Aorta (tissue), 5 donors: ENCODE measurements around the gene NUP133. TPM values are rescaled to one million over a fixed set of nuclear protein-coding genes. Genes with fewer than 3 reads are reported as not detected.
"Not testable (repeated sequence)": the region's sequence is repeated elsewhere in the genome, so short reads cannot be mapped to it uniquely, and the experiment has no call there.

Experiments
- ATAC-seq: fragments of 200-7000 bp; cut with Tn5 transposase; one replicate; pipeline ENCODE4 v1.9.1; 2022; ENCODE audit warnings: moderate library complexity; ENCODE audit not compliant: low FRiP score
- DNase-seq, 2 donors: peaks; one replicate each; pipeline ENCODE4 v3.0.0-alpha.2; 2020
- H3K27ac ChIP-seq, 2 donors: one replicate each; pipeline ENCODE4 v1.5.1; 2013; ENCODE audit warnings: low read length in 2 of 2, mild to moderate bottlenecking in 2 of 2, moderate library complexity in 2 of 2, control low read depth in 1 of 2, inconsistent platforms in 1 of 2, low read depth in 1 of 2
- H3K27me3 ChIP-seq, 2 donors: one replicate each; pipeline ENCODE4 v1.6.1; 2013; ENCODE audit warnings: control low read depth in 1 of 2, low read length in 1 of 2, mild to moderate bottlenecking in 1 of 2, moderate library complexity in 1 of 2; ENCODE audit not compliant: insufficient read depth in 2 of 2, control insufficient read depth in 1 of 2
- H3K36me3 ChIP-seq, 2 donors: one replicate each; pipeline ENCODE4 v1.6.1; 2013; ENCODE audit warnings: control low read depth in 1 of 2, low read length in 1 of 2, mild to moderate bottlenecking in 1 of 2; ENCODE audit not compliant: insufficient read depth in 2 of 2, control insufficient read depth in 1 of 2
- H3K4me1 ChIP-seq, 2 donors: one replicate each; pipeline ENCODE4 v1.6.1; 2013; ENCODE audit warnings: low read length in 2 of 2, control low read depth in 1 of 2, mild to moderate bottlenecking in 1 of 2, moderate library complexity in 1 of 2; ENCODE audit not compliant: insufficient read depth in 2 of 2, control insufficient read depth in 1 of 2
- H3K4me3 ChIP-seq, 2 donors: one replicate each; pipeline ENCODE4 v1.5.1; 2013; ENCODE audit warnings: low read length in 2 of 2, control low read depth in 1 of 2, mild to moderate bottlenecking in 1 of 2
- H3K9me3 ChIP-seq: one replicate; pipeline ENCODE4 v1.6.1; 2013; ENCODE audit warnings: mild to moderate bottlenecking, low read length; ENCODE audit not compliant: control insufficient read depth
- WGBS, 2 donors: extraction: QIAGEN DNeasy Blood & Tissue Kit; methylation state at CpG; one replicate each; pipeline ENCODE4 v1.1.7; 2013; 5-methylcytosine and 5-hydroxymethylcytosine counted together
- intact Hi-C, 2 donors: fragments of 100-400 bp; cut with DNase I; formaldehyde crosslinking; loops; one replicate each; pipeline versions ENCODE4 v1.14.2 to v1.15.0; 2022
- polyA plus RNA-seq, 2 donors: library from polyadenylated mRNA; stranded (reverse); fragments of 200-250 nt; gene quantifications; one replicate each; pipeline ENCODE4 v1.2.3, GENCODE V29; 2013
- total RNA-seq, 2 donors: library from RNA; stranded (reverse); fragmentation: NEBNext Ultra II Directional; extraction: Animal tissue kit (Norgen Biotek cat#: 25700); gene quantifications; one replicate each; pipeline ENCODE4 v1.2.1, GENCODE V29; 2021
- donor health status: healthy with polysubstance abuse.
- donor health status: Bipolar disorder and iron deficiency.
- donor health status: DM: no; HTN: no; CAD: no.
- donor health status: DM: no; HTN: no; CAD: no.
- donor health status: DM: yes; HTN: yes; CAD: no.

Gene NUP133
- total and polyA plus RNA-seq, 4 donors = 5.1 to 37.3 (median 24.0) TPM

DNA sequence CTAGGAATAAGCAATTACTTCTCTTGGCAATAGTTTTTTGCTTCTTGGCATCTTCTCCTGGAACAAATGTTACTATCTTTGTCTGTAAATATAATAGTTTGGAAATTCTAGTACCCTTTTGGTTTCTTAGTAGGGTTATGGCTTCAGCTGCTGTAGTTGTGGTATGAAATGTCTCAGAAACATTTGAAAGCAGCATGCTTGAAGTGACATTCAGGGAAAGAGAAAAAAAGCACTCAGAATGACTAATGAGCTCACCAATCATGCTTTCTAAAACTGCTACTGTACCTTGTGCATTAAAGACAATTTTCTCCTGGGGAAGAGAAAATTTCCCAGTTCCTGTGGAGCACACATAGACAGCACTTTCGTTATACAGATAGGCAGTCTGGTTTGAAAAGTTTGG, 21.0 kb downstream of the NUP133 start:
- ATAC-seq = no peak
- WGBS, 2 donors = 94 to 100% methylated on average over 1 of the region's 1 CpG
- Histone ChIP-seq H3K36me3 (peaks cover 0 to 7% of the 10 kb centered on the region in 2 donors), H3K4me3 (no peak overlapping the region), H3K9me3 (no peaks in the 10 kb centered on the region), H3K27ac (no peak overlapping the region), H3K27me3 (no peaks in the 10 kb centered on the region), H3K4me1 (no peaks in the 10 kb centered on the region)
- no peak for DNase-seq
- intact Hi-C loops = no loop called here

DNA sequence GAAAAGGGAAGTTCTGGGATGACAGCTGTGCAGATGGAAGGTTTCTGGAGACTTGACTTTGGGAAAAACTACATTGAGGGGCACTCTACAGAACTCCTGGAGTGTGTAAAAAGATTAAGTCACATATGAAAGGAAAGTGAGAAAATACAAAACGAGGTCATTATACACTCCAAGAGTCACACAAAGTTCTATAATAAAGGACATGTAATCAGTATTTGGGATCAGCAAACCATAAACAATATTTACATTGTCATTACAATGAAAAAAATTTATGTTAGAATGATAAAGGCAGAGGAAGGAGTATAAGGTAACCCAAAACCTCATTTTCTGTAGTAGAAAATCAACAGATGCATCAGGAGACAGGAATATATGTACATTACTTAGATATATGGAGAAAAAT, 22.8 kb downstream of the NUP133 start:
- peaks cover 0 to 12% of the 10 kb centered on the region in 2 donors for H3K36me3 ChIP-seq
- intact Hi-C loops = no loop called here
- H3K9me3 ChIP-seq = no peaks in the 10 kb centered on the region
- WGBS, 2 donors = 91 to 96% methylated on average over 1 of the region's 1 CpG
- no peak overlapping the region for H3K27ac ChIP-seq
- DNase-seq = no peak
- H3K4me3 ChIP-seq = no peak overlapping the region
- no peaks in the 10 kb centered on the region for H3K27me3 ChIP-seq
- ATAC-seq = no peak
- H3K4me1 ChIP-seq = no peaks in the 10 kb centered on the region

DNA sequence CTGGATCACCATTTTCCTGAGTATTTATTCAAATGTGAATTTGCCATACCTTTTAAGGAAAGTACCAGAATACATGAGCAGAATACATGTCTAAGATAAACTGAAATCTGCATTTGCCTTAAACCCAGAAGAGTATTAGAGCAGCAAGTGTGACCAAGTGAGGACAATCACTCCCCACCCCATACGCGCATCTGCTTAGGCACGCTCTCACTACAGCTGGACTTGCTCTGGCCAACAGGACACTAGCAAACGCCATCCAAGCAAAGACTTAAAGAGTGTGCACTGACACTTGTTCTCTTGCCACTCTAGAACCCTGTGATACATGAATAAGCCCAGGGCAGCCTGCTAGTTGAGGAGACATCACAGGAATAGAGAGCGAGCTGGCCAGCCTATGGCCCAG, 25.6 kb downstream of the NUP133 start:
- Histone ChIP-seq H3K36me3 (peaks cover 7 to 17% of the 10 kb centered on the region in 2 donors), H3K27ac (no peak overlapping the region), H3K4me1 (no peaks in the 10 kb centered on the region), H3K4me3 (no peak overlapping the region), H3K27me3 (no peaks in the 10 kb centered on the region), H3K9me3 (no peaks in the 10 kb centered on the region)
- ATAC-seq (no peak), DNase-seq (no peak)
- 89% methylated on average over 5 of the region's 5 CpGs for whole genome bisulfite sequencing, 2 donors
- intact Hi-C loops = loop anchor here in 1 of 2 donors (1.0 kb wide), 1 partner anchor 224 kb away; no protein-coding TSS in a partner anchor

DNA sequence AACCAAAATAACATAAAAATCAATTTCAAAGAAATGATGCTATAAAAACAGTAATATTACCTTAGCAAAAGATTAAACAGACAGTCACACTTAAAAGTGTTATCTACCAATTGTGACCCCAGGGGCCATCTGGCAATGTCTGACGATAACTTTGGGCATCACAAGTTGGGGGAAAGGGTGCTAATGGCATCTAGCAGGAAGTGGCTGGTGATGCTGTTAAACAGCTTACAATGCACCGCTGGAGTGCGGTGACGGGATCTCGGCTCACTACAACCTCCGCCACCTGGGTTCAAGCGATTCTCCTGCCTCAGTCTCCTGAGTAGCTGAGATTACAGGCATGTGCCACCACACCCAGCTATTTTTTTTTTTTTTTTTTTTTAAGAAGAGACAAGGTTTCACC, 27.6 kb downstream of the NUP133 start:
- intact Hi-C loops = loop anchor here in 1 of 2 donors (2.0 kb wide), 1 partner anchor 222 kb away; no protein-coding TSS in a partner anchor
- WGBS, 2 donors = 93 to 95% methylated on average over 7 of the region's 7 CpGs
- Histone ChIP-seq H3K27ac (no peak overlapping the region), H3K4me1 (no peaks in the 10 kb centered on the region), H3K36me3 (peaks cover 8 to 17% of the 10 kb centered on the region in 2 donors), H3K27me3 (no peaks in the 10 kb centered on the region), H3K4me3 (no peak overlapping the region), H3K9me3 (no peaks in the 10 kb centered on the region)
- DNase-seq (no peak), ATAC-seq (no peak)

DNA sequence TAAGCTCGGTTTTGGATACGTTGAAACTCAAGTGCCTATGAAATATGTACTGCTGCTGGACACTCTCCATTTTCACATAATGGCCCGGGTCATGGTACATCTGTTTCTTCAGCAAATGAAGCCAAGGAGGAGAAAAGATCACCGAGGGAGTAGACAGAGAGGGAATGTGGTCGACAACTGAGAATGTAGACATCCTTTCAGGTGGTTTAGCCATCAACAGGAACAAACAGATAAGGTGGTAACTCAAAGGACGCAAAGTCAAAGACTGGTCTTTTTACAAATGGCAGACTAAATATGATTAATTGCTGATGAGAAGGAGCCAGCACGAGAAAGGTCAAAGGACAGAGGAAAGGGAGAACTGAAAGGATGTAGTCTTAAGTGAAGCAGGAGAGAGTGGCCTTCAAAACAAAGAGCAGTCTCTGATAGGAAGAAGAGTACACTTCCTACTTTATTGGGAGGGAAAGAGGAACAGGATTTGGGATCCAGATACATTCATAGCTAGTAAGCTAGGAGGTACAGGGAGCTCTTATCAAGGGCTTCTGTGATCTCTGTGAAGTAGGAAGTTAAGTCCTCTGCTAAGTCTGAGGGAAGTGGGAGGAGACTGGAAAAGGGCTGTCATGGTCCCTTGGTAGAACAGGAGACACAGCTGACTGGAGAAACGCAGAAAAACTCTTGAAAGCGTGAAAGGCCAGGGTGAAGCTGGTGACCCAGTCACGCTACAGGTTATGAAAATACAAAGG, 28.3 kb downstream of the NUP133 start:
- no peak overlapping the region for H3K4me3 ChIP-seq
- H3K4me1 ChIP-seq = no peaks in the 10 kb centered on the region
- ATAC-seq (no peak), DNase-seq (no peak)
- H3K36me3 ChIP-seq = peaks cover 13 to 19% of the 10 kb centered on the region in 2 donors
- intact Hi-C loops = loop anchor here in 1 of 2 donors (2.0 kb wide), 1 partner anchor 221 kb away; no protein-coding TSS in a partner anchor
- 70 to 73% methylated on average over 10 of the region's 10 CpGs for WGBS, 2 donors
- H3K27me3 ChIP-seq = no peaks in the 10 kb centered on the region
- H3K9me3 ChIP-seq = no peaks in the 10 kb centered on the region
- H3K27ac ChIP-seq = no peak overlapping the region

DNA sequence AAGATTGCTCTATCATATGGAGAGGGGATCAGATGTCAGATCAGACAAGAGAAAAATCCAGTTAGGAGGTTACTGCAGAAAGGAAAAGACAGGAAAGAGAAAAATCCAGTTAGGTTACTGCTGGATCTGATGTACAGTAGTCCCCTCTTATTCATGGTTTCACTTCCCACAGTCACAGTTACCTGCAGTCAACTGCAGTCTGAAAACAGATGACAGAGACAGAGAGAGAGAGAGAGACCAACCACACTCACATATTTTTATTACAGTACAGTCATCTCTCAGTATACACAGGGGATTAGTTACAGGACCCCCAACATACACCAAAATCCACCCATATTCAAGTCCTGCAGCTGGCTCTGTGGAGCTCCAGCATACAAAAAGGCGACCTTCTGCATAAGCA, 29.3 kb downstream of the NUP133 start:
- WGBS, 2 donors = 87 to 91% methylated on average over 1 of the region's 1 CpG
- no peaks in the 10 kb centered on the region for H3K27me3 ChIP-seq
- H3K9me3 ChIP-seq = no peaks in the 10 kb centered on the region
- no peak overlapping the region for H3K4me3 ChIP-seq
- no peaks in the 10 kb centered on the region for H3K4me1 ChIP-seq
- no peak for DNase-seq
- H3K27ac ChIP-seq = no peak overlapping the region
- intact Hi-C loops = no loop called here
- peaks cover 15 to 24% of the 10 kb centered on the region in 2 donors for H3K36me3 ChIP-seq
- no peak for ATAC-seq

DNA sequence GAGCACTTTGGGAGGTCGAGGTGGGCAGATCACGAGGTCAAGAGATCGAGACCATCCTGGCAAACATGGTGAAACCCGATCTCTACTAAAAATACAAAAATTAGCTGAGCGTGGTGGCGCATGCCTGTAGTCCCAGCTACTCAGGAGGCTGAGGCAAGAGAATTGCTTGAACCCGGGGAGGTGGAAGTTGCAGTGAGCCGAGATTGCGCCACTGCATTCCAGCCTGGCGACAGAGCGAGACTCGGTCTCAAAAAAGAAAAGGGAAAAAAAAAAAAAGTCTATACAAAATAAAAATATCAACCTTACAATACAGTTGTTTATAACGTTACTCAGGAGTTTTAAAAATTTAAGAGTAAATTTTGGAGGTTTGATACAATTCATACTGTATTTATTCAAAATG, 32.3 kb downstream of the NUP133 start:
- H3K27me3 ChIP-seq, H3K4me1 ChIP-seq, intact Hi-C loops, DNase-seq, H3K27ac ChIP-seq, H3K9me3 ChIP-seq, ATAC-seq, H3K4me3 ChIP-seq: not testable (repeated sequence)
- H3K36me3 ChIP-seq = peaks cover 15 to 24% of the 10 kb centered on the region in 2 donors
- 89 to 91% methylated on average over 13 of the region's 13 CpGs for WGBS, 2 donors

DNA sequence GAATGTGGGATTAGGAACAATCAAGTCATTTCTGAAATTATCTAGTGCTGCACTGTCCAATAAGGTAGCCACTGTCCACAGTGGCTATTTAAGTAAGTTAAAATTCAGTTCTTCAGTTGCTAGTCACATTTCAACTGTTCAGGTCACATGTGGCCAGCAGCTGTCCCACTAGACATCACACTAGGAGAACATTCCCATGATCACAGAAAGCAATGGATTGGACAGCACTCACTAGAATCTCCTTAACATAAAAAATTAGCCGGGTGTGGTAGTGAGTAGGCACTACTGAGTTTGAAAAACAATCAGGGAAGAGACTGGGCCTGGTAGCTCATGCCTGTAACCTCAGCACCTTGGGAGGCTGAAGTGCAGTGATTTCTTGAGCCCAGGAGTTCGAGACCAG, 33.6 kb downstream of the NUP133 start:
- no peak for ATAC-seq
- DNase-seq = no peak
- Histone ChIP-seq H3K4me1 (no peaks in the 10 kb centered on the region), H3K4me3 (no peak overlapping the region), H3K27me3 (no peaks in the 10 kb centered on the region), H3K36me3 (peaks cover 10 to 26% of the 10 kb centered on the region in 2 donors), H3K27ac (no peak overlapping the region), H3K9me3 (no peaks in the 10 kb centered on the region)
- intact Hi-C loops = no loop called here
- WGBS, 2 donors = 92 to 93% methylated on average over 2 of the region's 2 CpGs

DNA sequence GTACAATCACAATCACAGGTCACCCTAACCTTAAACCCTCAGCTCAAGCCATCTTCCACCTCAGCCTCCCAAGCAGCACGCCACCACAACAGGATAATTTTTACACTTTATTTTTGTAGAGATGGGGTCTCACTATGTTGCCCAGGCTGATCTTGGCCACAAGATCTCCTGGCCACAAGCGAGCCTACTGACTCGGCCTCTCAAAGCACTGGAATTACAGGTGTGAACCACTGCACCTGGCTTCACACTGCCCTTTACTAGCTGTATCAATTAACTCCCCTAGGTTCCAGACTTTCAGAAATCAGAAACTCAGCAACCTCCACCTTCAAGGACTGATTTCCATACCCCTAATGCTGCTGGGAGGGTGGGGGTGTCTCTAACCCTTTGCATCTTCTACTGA, 37.0 kb downstream of the NUP133 start:
- H3K27ac ChIP-seq = no peak overlapping the region
- H3K4me1 ChIP-seq = no peaks in the 10 kb centered on the region
- H3K36me3 ChIP-seq = peaks cover 8 to 24% of the 10 kb centered on the region in 2 donors
- WGBS, 2 donors = 94 to 97% methylated on average over 3 of the region's 3 CpGs
- H3K4me3 ChIP-seq = no peak overlapping the region
- DNase-seq (no peak), ATAC-seq (no peak)
- no peaks in the 10 kb centered on the region for H3K9me3 ChIP-seq
- H3K27me3 ChIP-seq = no peaks in the 10 kb centered on the region
- intact Hi-C loops = no loop called here
